Type B pancreatic cell (in vitro differentiated cells): ENCODE measurements around the gene SMG1. TPM values are rescaled to one million over a fixed set of nuclear protein-coding genes. Genes with fewer than 3 reads are reported as not detected.
A peak's percentile ranks its signal among the peaks of the same experiment; 100 is the strongest.

Source experiments
- DNase-seq: peaks from one replicate; pipeline ENCODE4 v3.0.0; 2021; ENCODE audit warnings: mixed read lengths; ENCODE audit not compliant: unreplicated experiment; ENCODE audit errors: extremely low spot score
- H3K27ac Mint-ChIP-seq: 2 replicates; pipeline ENCODE4 v1.8.0; 2021; ENCODE audit warnings: mild to moderate bottlenecking, mixed read lengths
- H3K27me3 Mint-ChIP-seq: 2 replicates; pipeline ENCODE4 v1.8.0; 2021; ENCODE audit warnings: mixed read lengths
- H3K36me3 Mint-ChIP-seq: 2 replicates; pipeline ENCODE4 v1.8.0; 2021; ENCODE audit warnings: mixed read lengths
- H3K4me1 Mint-ChIP-seq: one replicate; pipeline ENCODE4 v1.8.0; 2021; ENCODE audit warnings: mixed read lengths; ENCODE audit not compliant: unreplicated experiment
- H3K4me3 Mint-ChIP-seq: 2 replicates; pipeline ENCODE4 v1.8.0; 2021; ENCODE audit warnings: mild to moderate bottlenecking, mixed read lengths
- H3K9me3 Mint-ChIP-seq: 2 replicates; pipeline ENCODE4 v1.8.0; 2021; ENCODE audit warnings: mixed read lengths
- total RNA-seq: library from RNA; stranded (reverse); gene quantifications from 2 replicates; pipeline ENCODE4 v1.2.1, GENCODE V29; 2021; ENCODE audit warnings: low replicate concordance
- TF ChIP-seq, protein P1 (sequence below): fragments of 200-600 bp; sonication (generic); conservative IDR thresholded peaks from 2 replicates; pipeline ENCODE4 v1.5.0; 2021; ENCODE audit warnings: antibody characterized with exemption, mild to moderate bottlenecking

The SMG1 gene
- total RNA-seq, 1 donor from 2014 or later = 80.5 TPM

DNA sequence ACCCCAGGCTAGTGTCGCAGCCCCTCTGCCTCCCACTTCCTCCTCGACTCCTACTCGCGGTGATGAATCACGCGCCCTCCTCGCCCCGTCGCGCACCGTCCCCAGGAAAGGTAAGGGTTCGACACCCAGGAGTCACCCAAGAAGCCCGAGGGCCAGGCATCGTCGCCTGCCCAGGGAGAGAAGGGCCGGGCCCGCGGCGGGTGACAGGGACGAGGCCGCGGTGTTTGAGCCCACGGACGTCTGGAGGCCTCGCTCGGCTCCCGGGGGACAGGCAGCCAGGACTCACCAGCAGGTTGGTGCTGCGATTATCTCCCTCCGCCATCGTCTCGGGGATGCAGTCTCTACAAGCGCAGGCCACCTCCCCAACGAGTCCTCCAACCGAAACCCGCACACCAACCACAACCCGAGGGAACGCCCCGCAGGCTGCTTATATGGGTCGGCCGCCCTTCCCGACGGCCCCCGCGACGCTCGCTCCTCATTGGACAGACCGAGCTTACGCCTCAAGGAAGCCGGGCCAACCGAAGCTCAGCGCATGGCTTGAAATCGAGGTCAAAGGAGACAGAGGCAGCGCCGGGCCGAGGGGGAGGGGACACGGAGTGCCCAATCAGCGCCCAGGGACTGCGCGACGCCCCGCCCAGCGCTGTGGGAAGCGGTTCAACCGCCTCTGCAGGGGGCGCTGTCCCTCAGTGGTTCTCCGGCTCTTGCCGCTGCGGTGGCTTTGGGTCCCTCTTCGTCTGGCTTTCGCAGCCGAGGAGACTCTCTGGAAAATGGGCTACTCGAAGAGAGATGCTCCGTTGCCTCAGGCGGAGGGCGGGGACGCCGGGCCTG, 124.8 kb downstream of the SMG1 start, which contains the start of gene ARL6IP1:
TSS of gene ARL6IP1 (minus strand) at position 405 of the 828 bp plus-strand sequence. CDS start at position 322, 83 bp downstream.
- Mint-ChIP-seq H3K9me3 (no peaks in the 10 kb centered on the region), H3K27ac (peak within 1 kb of the TSS; percentile 97), H3K27me3 (peaks cover 3% of the 10 kb centered on the region), H3K36me3 (peaks cover 12% of the 10 kb centered on the region), H3K4me1 (peaks cover 27% of the 10 kb centered on the region), H3K4me3 (peak within 1 kb of the TSS; percentile 98)
- TF ChIP-seq, protein P1, sequence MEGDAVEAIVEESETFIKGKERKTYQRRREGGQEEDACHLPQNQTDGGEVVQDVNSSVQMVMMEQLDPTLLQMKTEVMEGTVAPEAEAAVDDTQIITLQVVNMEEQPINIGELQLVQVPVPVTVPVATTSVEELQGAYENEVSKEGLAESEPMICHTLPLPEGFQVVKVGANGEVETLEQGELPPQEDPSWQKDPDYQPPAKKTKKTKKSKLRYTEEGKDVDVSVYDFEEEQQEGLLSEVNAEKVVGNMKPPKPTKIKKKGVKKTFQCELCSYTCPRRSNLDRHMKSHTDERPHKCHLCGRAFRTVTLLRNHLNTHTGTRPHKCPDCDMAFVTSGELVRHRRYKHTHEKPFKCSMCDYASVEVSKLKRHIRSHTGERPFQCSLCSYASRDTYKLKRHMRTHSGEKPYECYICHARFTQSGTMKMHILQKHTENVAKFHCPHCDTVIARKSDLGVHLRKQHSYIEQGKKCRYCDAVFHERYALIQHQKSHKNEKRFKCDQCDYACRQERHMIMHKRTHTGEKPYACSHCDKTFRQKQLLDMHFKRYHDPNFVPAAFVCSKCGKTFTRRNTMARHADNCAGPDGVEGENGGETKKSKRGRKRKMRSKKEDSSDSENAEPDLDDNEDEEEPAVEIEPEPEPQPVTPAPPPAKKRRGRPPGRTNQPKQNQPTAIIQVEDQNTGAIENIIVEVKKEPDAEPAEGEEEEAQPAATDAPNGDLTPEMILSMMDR = peak; percentile 90
- DNase-seq = peak; percentile 98

DNA sequence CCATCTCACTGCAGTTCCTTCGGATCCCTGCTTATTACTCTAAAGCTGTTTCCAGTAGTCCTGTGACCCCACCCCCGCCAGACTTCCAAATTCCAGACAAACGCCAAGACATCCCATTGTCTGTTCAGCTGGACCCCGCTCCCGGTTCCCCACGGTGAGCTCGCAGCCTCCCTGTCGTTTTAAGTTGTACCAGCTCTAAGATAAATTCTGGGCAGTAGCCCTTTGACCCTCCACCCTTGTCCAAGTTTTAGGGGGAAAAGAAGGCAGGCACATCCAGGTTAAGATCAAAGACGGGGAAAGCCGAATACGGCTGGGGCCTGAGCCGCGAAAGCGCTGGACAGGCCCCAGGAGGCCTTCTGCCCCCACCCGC, 125.4 kb downstream of the SMG1 start:
- H3K27me3 Mint-ChIP-seq = peaks cover 3% of the 10 kb centered on the region
- H3K36me3 Mint-ChIP-seq = peaks cover 12% of the 10 kb centered on the region
- peak overlapping the region; percentile 97 for H3K27ac Mint-ChIP-seq
- H3K4me3 Mint-ChIP-seq = peak overlapping the region; percentile 98
- H3K9me3 Mint-ChIP-seq = no peaks in the 10 kb centered on the region
- DNase-seq = no peak
- TF ChIP-seq, protein P1 = no peak
- peaks cover 30% of the 10 kb centered on the region for H3K4me1 Mint-ChIP-seq

DNA sequence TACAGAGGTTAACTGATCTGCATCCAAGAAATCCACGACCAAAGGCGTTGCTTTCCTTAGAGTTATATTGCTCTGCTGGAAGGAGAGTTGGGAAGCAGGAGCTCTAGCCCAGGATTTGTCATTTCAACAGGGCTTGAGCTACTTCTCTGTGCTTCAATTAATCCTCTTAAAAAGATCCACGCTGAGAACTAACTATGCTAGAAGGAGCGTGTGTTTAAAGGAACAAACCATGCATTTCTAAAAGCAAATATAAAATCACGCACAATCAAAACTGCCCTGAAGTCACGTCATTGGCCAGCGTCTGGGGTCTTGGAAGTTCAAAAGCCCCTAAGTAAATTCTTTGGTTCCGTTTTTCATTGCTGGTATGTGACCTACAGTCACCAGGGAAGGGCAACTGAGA, 125.9 kb downstream of the SMG1 start:
- H3K27ac Mint-ChIP-seq = peak overlapping the region; percentile 97

DNA sequence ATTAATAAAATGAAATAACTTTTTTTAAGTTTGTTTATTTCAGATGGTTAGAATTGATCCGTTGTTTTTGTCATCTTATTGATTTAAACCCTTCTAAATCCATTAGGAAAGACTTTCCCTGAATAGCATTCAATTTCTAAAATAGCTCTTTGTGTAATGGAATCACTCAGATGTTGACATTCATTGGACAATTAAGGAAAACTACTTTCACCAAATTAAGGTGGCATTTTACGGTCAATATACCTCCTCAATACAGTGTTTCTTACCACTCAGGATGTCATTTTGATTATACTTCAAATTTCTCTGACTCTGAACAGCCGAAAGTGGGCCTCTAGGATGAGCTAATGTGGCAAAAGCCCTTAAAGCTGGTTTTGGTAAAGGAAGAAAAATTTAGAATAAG, 126.7 kb downstream of the SMG1 start:
- H3K36me3 Mint-ChIP-seq = peaks cover 12% of the 10 kb centered on the region
- peak overlapping the region; percentile 98 for H3K4me3 Mint-ChIP-seq

More for the DNA sequence above, 125.9 kb downstream of the SMG1 start:
- Mint-ChIP-seq H3K4me1 (peaks cover 30% of the 10 kb centered on the region), H3K9me3 (no peaks in the 10 kb centered on the region), H3K27me3 (peaks cover 3% of the 10 kb centered on the region), H3K4me3 (peak overlapping the region; percentile 98), H3K36me3 (peaks cover 12% of the 10 kb centered on the region)
- TF ChIP-seq, protein P1 = no peak
- DNase-seq = no peak

DNA sequence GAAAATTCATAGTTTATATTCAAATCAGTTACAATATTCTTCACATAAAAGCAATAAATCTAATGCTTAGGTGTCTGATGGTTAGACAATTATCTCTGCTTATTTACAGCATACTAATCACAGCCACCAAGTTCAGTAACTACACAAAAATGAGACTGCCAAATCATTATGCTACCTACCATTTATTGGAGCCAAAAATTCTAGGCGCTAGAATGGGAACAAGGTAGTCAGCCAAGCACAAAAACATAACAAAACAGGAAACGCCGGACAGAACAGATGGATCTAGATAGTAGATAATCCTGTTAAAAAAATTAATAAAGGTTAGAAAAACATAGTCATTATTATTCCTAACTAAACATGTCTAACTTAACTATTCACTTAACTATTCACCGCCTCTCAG, 128.5 kb downstream of the SMG1 start:
- Mint-ChIP-seq H3K4me1 (peaks cover 25% of the 10 kb centered on the region), H3K4me3 (peak overlapping the region; percentile 52), H3K27ac (no peak overlapping the region), H3K9me3 (no peaks in the 10 kb centered on the region), H3K27me3 (peaks cover 3% of the 10 kb centered on the region), H3K36me3 (peaks cover 21% of the 10 kb centered on the region)
- DNase-seq = no peak
- TF ChIP-seq, protein P1 = no peak

More for the DNA sequence above, 126.7 kb downstream of the SMG1 start:
- H3K9me3 Mint-ChIP-seq = no peaks in the 10 kb centered on the region
- H3K27ac Mint-ChIP-seq = peak overlapping the region; percentile 97
- TF ChIP-seq, protein P1 = no peak
- no peak for DNase-seq
- H3K27me3 Mint-ChIP-seq = peaks cover 3% of the 10 kb centered on the region
- H3K4me1 Mint-ChIP-seq = peaks cover 30% of the 10 kb centered on the region
